ENCODE data around the gene GCC2. TPM values are rescaled to one million over a fixed set of nuclear protein-coding genes. Genes with fewer than 3 reads are reported as not detected.
A peak's percentile ranks its signal among the peaks of the same experiment; 100 is the strongest.
"Not testable (repeated sequence)": the region's sequence is repeated elsewhere in the genome, so short reads cannot be mapped to it uniquely, and the experiment has no call there.

The GCC2 gene
- total RNA-seq, 1 donor from 2014 or later, result 24.7 TPM

DNA sequence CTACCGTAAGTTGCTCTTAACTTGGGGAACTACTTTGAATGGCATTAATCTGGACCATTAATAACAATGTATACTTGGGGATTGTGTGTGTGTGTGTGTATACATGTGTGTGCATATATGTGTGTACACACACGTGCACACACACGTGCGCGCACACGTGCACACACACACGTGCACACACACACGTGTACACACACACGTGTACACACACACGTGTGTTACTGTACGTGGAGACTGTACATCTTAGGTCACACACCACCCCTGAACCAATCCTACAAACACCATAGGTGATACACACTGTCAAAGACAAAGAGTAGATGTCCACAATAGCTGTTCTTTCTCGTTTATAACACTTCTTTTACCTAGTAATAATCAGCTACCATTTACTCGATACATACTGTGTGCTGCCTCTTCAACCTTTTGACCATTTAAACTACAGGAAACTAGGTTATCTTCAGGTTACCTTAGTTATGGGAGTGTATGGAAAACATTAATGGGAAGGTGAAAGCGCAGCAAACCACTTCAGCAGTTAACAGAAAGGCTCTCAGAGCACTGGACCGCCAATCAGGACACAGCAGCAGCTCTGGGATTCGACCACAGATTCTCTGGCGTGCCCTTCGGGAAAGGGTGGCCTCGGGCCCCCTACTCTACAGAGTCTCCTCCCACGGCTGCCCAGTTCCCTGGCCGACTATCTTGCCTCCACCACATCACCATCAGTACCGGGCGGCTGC, 894 bp upstream of the GCC2 start:
- no peaks in the 10 kb centered on the region for H3K36me3 ChIP-seq (ENCODE audit: control insufficient read depth, insufficient read depth, low read length)
- H3K4me3 ChIP-seq (ENCODE audit: low read depth, low read length), result peak overlapping the region; percentile 78
- no peak for DNase-seq (ENCODE audit: low read depth)
- TF ChIP-seq CTCF (IDR thresholded peaks at IDR 0.05; ENCODE audit: insufficient read depth, low read length, poor library complexity, severe bottlenecking), result no peak
- H3K27me3 ChIP-seq (ENCODE audit: control insufficient read depth, insufficient read depth, low read length), result no peaks in the 10 kb centered on the region

DNA sequence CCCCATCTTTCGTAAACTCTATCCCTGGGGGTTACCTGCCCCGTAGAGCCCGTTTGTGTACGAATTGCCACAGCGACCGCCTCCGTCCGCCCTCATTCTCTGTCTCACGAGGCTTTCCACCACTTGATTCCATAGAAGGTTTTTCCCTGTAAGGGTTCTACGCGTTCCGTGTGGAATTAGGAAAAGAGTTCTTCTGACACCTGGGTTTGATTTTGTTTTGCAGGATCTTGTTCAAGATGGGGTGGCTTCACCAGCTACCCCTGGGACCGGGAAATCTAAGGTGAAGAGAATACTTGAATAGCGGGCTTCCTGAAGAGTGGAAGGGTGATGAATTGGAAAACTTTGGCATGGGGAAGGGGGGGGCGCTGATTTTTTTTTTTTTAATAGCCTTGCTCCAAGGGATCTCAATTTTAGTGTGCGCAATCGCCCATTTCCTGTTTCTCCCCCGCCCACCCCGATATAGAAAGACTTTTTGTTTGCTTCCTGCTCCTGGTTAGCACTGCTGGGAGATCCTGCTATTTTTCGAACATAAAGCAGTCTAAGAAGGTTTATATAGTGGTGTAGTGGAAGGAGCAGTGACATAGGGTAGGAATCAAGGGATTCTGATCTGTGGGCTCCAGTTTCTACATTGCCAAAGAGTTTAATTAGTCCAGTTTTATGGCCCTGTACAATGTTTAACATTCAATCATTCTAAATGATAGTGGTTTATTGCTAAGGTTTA, 564 bp downstream of the GCC2 start:
- no peaks in the 10 kb centered on the region for H3K36me3 ChIP-seq (ENCODE audit: control insufficient read depth, insufficient read depth, low read length)
- peak overlapping the region; percentile 78 for H3K4me3 ChIP-seq (ENCODE audit: low read depth, low read length)
- no peak for TF ChIP-seq CTCF (IDR thresholded peaks at IDR 0.05; ENCODE audit: insufficient read depth, low read length, poor library complexity, severe bottlenecking)
- H3K27me3 ChIP-seq (ENCODE audit: control insufficient read depth, insufficient read depth, low read length), result no peaks in the 10 kb centered on the region
- no peak for DNase-seq (ENCODE audit: low read depth)

GRCh38 chr2:108450863-108451262, 1.9 kb downstream of the GCC2 start:
- Histone ChIP-seq H3K4me3 (ENCODE audit: low read depth, low read length) (no peak overlapping the region), H3K36me3 (ENCODE audit: control insufficient read depth, insufficient read depth, low read length) (no peaks in the 10 kb centered on the region), H3K27me3 (ENCODE audit: control insufficient read depth, insufficient read depth, low read length) (no peaks in the 10 kb centered on the region)
- DNase-seq (ENCODE audit: low read depth), result no peak
- no peak for TF ChIP-seq CTCF (IDR thresholded peaks at IDR 0.05; ENCODE audit: insufficient read depth, low read length, poor library complexity, severe bottlenecking)

- TF ChIP-seq CTCF (IDR thresholded peaks at IDR 0.05; ENCODE audit: insufficient read depth, low read length, poor library complexity, severe bottlenecking), result no peak
- DNase-seq (ENCODE audit: low read depth), result no peak
- H3K36me3 ChIP-seq (ENCODE audit: control insufficient read depth, insufficient read depth, low read length), result no peaks in the 10 kb centered on the region
- no peaks in the 10 kb centered on the region for H3K27me3 ChIP-seq (ENCODE audit: control insufficient read depth, insufficient read depth, low read length)
- H3K4me3 ChIP-seq (ENCODE audit: low read depth, low read length), result no peak overlapping the region
Observed at GRCh38 chr2:108451976-108452375, 3.0 kb downstream of the GCC2 start.

DNA sequence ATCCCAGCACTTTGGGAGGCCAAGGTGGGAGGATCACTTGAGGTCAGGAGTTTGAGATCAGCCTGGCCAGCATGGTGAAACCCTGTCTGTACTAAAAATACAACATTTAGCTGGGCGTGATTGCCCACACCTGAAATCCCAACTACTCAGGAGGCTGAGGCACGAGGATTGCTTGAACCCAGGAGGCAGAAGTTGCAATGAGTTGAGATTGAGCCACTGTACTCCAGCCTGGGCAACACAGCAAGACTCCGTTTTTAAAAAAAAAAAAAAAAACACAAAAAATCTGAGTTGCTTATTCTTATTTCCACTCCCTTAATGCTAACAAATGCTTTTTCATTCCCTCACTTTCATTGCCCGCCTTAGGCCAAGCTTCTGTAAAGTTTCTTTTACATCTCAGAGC, 4.5 kb downstream of the GCC2 start:
- not testable (repeated sequence) for DNase-seq (ENCODE audit: low read depth); H3K36me3 ChIP-seq (ENCODE audit: control insufficient read depth, insufficient read depth, low read length); H3K4me3 ChIP-seq (ENCODE audit: low read depth, low read length); H3K27me3 ChIP-seq (ENCODE audit: control insufficient read depth, insufficient read depth, low read length)

DNA sequence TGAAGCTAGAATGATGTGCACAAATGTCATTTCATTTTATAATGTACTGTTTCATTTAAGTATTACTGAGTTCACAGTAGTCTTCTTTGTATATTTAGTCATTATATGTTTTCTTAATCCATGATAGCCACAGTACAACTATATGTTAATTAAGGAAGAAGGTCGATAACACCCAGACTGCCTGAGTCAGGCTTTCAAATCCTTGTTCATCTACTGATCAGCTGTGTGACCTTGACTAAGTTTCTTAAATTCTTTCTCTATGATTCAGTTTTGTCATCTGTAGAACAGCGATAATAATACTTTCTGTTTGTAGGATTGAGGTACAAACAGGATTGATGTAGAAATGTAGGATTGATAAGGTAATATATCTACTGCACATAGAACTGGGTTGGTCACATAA, 5.4 kb downstream of the GCC2 start:
- H3K36me3 ChIP-seq (ENCODE audit: control insufficient read depth, insufficient read depth, low read length), result no peaks in the 10 kb centered on the region

More for the DNA sequence above, 5.4 kb downstream of the GCC2 start:
- Histone ChIP-seq H3K4me3 (ENCODE audit: low read depth, low read length) (no peak overlapping the region), H3K27me3 (ENCODE audit: control insufficient read depth, insufficient read depth, low read length) (no peaks in the 10 kb centered on the region)
- DNase-seq (ENCODE audit: low read depth), result no peak
- TF ChIP-seq CTCF (IDR thresholded peaks at IDR 0.05; ENCODE audit: insufficient read depth, low read length, poor library complexity, severe bottlenecking), result no peak
